ENCODE measurements around the gene HTR2C.

- TF ChIP-seq TAF1 (IDR thresholded peaks at IDR 0.05; ENCODE audit: borderline replicate concordance, low read depth, low read length) (no peak), POLR2AphosphoS5 (IDR thresholded peaks at IDR 0.05; ENCODE audit: low read depth, low read length) (no peak)
Observed at GRCh38 chrX:114650351-114650750, 66.5 kb downstream of the HTR2C start.

Data from GM12892 (cell line).